GM19395 (cell line): ENCODE measurements around the gene SHANK2.

Source experiments
- ATAC-seq: cut with Tn5 transposase; IDR thresholded peaks from one replicate; pipeline ENCODE4 v1.9.1; 2021; ENCODE audit warnings: mild to moderate bottlenecking, moderate library complexity; ENCODE audit not compliant: unreplicated experiment

SHANK2 gene

DNA sequence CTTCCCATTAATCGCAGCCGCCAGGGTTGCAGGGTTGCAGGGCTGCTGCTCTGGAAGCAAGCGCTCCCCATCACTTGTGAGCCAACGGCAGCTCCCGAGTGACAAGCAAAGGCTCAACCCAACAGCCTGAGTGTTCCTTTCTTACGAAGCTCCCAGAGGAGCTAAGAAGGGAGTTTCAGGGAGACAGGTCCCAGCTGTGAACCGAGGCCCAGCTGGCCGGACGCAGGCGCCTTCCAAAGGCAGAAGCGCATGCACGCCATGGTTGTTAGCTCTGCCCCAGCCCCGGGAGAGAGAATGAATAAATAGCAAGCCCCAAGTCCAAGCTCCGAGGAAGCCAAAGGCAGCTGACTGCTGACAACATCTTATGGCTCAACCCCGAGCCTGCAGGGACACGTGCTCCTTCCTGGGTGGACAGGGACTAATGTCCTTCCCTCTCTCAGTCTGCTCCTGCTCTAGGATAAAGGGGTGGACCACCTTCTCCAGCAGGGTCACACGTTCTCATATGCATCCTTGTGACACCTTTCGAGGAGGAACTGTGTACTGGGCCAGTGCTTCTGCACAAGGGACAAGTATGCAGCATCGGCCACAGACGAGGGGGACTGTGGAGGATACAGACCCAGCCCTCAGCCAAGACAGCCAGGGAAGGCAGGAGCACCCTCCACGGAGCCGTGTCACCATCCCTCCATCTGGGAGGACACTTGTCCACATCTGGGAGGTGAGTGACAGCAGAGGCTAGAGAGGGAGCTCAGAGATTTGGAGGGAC lies 29.9 kb downstream of the SHANK2 start:
- ATAC-seq = no peak

GRCh38 chr11:71221821-71222220 lies 30.6 kb downstream of the SHANK2 start:
- no peak for ATAC-seq

DNA sequence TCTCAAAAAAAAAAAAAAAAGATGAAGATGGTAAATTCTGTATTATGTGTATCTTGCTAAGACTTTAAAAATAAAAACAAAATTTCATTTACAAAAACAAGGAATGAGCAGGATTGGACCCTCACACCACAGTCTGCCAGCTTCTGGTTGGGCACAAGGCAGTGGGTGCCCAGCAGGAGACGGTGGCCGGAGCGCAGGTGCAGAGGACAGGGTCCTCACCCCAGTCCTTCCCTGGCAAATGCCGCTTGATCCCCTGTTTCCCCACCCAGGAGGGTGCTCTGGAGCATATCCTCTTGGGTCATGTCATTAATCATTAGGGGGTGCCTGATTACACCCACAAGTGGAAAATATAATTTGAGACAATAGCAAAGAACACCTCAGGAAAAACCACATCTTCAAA lies 31.2 kb downstream of the SHANK2 start:
- no peak for ATAC-seq

- ATAC-seq = no peak
These were observed 33.4 kb downstream of the SHANK2 start for GRCh38 chr11:71218789-71219499.

DNA sequence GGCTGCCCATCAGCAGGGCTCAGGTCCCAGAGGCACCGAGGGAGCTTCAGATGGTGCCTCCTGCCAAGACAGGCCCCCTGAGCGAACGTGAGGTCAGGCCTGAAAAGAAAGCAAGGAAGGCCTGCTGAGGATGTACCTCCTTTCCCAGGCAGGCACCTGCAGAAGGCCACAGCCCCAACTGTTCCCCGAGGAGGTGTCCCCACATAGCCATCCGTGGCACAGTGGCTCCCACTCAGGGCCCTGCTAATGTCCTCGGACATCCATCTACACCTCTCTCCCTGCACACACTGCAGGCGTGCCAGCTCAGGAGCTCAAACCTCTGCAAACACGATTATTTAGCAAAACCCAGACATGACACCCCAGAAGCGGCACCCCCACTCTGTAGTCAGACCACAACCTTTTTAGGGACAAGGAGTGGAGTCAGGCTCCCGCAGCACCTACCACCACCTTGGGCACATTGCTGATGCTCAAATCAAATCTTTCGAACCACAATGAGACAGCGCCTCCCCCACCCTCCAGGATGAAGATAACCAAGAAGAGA lies 36.9 kb downstream of the SHANK2 start:
- ATAC-seq = no peak

DNA sequence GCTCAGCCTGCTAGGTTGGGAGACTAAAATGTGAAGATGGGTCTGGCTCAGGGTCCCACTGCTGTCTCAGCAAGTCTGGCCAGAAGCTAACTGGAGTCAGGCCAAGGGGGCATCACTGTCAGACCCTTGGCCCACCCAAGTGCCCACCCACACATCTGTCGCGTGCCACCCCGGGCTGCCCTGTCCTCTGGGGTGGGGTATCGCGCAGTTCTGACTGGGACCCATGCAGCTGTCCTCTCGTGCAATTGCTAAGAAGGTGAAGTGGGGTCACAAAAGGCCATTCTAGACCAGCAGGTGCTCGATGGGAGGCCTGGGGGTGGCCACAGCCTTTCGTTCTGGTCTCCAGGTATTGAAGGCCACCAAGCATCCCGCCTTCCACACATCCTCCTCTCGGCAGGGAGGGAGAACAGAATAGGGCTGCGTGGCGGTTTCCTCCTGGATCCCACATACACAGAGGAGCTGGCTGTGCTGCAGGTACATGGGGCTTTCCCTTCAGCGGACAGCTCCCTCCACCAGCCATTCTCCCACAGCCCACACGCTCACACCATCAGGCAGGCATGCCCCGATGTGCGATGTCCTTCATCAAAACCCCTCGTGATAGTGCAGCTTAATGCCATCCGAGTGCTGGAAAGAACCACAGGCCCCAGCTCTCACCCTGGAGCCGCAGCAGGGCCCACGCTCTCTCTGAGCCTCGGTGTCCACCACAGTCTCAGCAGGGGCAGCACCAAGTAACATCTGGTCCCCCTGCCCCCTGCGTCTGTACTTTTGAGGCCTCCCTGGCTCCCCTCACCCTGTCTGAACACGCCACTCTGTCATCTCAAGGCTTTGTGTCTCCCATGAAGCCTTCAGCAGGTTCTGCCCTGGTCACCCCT lies 37.6 kb downstream of the SHANK2 start:
- no peak for ATAC-seq

DNA sequence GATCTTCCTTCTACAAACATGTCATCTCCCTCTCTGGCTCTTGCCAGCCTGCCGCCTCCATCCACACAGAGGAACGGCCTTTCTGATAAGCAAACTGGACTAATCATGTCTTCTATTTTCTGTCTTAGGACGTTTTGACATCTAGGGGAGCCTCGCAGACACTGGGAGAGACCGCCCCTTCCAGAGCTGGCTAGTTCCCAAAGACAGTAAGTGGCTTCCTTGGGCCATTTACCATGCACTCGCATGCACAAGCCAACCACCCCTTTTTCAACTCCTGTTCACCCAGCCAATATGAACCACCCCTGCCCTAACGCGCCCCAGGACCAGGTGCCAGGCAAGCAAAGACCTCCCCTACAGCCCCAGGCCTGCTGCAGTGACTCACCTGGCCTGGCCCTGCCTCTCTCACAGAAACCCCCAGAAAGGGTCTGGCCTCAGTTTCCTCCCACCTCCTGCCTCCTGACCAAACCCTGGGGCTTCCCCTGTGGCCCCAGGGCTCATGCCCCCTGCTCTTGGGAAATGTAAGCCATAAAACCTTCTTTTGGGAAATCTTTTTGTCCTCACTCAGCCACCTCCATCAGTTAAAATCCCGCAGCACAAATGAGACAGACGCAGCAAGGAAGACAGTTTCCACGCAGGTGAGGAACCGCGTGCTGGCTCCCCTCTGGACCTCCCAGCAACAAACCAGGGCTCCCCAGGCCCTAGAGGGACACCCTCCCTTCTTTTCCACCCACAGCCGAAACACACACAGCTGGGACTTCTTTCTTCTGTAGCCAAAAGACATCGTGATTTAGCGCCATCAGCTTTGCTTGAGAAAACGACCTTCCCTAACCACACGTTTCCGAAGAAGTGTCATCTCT lies 38.5 kb downstream of the SHANK2 start:
- ATAC-seq = no peak

- ATAC-seq = no peak
These were observed 39.4 kb downstream of the SHANK2 start for GRCh38 chr11:71212871-71213559.

DNA sequence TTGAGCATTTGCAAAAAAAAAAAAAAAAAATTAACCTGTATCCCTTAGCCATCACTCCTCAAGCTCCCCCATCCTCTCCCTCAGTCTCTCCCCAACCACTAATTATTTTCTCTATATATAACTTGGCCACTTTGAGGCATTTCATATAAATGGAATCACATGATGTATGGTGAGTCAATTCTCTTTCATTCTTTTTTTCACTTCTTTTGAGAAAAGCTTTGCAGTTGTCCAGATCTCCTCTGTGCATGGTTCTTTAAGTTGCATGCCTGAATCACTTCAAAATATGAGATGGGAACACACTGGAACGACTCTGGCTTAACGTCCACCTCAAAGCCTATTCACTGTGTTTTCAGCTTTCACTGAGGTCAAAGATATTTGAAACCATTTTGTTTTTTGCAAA lies 40.7 kb downstream of the SHANK2 start:
- no peak for ATAC-seq

GRCh38 chr11:71210861-71211260 lies 41.5 kb downstream of the SHANK2 start:
- ATAC-seq = no peak

DNA sequence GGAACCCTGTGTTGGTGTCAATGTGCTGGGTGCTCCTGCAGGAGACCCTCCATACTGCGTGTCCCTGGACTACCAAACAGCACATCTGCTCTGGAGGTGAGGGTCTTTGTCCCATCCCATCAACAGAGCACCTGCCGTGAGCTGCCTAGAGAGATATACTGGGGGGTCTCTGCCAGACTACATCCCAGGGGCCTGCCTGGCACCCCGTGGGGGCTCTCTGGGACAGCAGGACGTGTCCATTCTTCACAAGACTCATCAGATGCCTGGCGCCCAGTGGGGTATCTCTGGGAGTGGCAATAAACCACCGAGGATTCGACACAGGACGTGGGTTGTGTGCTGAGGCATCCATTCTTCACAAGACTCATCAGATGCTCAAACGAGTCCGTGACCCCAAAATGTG lies 42.7 kb downstream of the SHANK2 start:
- ATAC-seq = no peak

GRCh38 chr11:71209181-71209580 lies 43.2 kb downstream of the SHANK2 start:
- ATAC-seq = no peak

- ATAC-seq = no peak
These were observed 44.2 kb downstream of the SHANK2 start for GRCh38 chr11:71208011-71208774.

GRCh38 chr11:71207563-71207962 lies 44.8 kb downstream of the SHANK2 start:
- no peak for ATAC-seq

GRCh38 chr11:71206186-71206585 lies 46.2 kb downstream of the SHANK2 start:
- ATAC-seq = no peak

DNA sequence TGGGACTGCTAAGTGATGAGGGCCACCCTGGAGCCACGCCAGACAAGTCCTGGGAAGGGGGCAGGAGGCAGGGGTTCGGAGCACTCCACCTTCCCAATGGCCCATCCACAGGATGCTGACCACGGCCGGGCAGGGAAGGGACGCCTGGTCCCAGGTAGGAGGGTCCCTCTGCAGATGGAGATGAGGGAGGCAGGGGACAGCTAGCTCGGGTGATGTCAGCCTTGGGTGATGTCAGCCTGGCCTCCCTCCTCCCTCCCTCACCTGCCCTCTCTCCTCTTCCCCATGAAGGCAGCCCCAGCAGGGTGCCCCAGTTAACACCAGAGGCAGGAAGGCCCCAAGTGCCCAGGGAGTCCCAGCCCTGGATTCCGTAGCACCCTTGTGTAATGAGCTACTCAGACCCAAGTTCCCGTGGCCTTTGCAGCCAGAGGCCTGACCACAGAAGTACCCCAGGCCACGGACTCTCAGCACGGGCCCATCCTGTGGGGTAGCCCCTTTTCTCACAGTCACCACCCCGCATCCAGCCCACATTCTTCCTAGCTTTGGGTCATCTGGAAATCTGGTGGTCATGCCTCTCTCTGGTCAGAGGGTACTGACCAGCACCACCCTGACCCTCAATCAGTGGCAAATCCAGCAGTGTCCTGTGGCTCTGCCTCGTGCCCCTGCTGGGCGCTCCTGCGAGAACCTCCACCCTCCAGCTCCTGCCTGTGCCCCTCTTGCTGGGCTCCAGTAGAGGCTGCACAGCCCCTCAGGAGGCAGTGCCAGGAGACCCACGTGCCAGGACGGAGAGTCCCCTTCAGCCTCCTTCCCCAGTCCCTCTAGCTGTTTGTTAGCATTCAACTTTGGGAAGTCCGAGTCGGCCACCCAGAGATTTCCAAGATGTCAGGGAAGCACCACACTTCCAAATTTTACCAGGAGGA lies 47.4 kb downstream of the SHANK2 start:
- no peak for ATAC-seq

- ATAC-seq = no peak
These were observed 48.1 kb downstream of the SHANK2 start for GRCh38 chr11:71204294-71204693.

- ATAC-seq = no peak
These were observed 48.7 kb downstream of the SHANK2 start for GRCh38 chr11:71203681-71204080.
